Tongue (tissue), 2 donors: ENCODE results near the gene GPC5. TPM values are rescaled to one million over a fixed set of nuclear protein-coding genes. Genes with fewer than 3 reads are reported as not detected.

ENCODE experiments used
- DNase-seq: peaks from one replicate; pipeline ENCODE4 v3.0.0-alpha.2; 2015
- total RNA-seq: library from RNA; depleted of rRNA; stranded (reverse); fragments of >200 nt; gene quantifications from one replicate; pipeline ENCODE4 v1.2.3, GENCODE V29; 2014

The GPC5 gene
- total RNA-seq, 1 donor from 2014 or later: 5.4 TPM

DNA sequence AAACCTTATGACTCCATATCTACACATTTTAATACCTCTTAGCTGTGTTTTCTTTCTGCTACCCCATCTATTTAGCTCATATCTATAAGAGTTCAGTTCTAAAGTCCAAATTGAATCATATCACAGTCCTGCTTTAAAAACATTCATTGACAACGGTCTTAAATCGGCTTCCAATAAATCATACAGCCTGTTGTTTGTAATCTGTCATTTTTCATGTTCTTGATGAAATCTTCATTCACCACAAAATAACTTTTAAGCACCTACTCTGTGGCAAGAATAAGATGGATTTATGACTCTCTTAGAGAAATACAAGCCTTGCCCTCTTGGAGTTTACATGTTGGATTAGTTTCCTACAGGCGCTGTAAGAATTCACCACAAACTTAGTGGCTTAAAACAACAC lies 1377.2 kb downstream of the GPC5 start:
- no peak for DNase-seq

DNA sequence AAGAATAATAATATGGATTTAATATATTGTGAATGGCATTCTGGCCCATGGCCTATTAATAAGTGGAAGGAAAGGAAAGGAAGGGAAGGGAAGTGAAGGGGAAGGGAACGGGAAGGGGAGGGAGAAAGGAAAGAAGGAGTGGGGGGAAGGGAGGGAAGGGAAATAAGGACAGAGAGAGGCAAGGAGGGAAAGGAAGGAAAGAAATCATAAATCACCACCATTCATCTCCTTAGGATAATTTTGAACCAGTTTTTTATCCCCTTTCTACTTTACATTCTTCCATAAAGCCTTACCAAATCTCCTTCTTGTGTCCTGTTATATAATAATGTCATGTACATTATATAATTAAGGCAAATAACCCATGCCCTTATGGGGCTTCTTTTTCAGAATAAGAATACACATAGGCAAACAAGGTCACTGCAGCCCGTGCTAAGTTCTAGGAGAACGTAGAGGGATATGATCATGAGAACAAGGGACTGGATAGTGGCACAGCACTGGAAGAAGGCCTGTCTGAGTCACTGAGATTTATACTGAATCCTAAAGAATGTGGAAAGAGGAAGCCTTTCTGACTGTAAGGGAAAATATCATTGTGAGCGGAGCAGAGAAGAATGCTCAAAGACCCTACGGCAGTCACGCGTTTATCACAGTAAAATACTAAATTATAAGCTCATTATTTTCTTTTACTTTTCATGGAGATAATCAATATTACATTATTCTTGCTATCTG lies 1383.7 kb downstream of the GPC5 start:
- no peak for DNase-seq

DNA sequence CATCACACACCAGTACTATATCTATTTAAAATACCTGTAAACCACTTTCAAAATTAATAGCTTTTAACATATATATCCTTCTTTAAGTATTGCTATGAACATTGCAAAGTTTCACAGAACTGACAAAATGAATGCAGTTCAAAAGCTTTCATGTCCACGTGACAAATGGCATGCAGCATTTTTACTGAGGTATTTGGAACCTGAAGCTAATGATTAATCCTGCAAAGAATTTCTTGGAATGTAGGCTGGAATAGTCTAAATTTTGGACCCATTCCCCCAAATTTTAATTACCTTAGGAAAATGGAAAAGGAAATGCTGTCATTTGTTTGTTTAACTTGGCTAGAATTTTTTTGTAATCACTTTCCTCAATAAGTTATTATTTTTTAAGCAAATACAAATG lies 1404.4 kb downstream of the GPC5 start:
- DNase-seq: no peak

DNA sequence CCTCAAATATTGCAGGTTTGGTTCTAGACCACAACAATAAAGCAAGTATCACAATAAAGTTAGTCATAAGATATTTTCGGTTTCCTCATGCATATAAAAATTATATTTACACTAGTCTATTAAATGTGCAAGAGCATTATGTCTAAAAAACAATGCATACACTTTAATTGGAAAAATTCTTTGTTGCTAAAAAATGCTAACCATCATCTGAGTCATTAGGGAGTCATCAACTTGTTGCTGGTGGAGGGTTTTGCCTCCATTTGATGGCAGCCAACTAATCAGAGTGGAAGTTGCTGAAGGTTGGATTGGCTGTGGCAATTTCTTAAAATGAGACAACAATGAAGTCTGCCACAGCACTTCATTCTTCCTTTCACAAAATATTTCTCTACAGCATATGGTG lies 1405.9 kb downstream of the GPC5 start:
- DNase-seq: no peak

DNA sequence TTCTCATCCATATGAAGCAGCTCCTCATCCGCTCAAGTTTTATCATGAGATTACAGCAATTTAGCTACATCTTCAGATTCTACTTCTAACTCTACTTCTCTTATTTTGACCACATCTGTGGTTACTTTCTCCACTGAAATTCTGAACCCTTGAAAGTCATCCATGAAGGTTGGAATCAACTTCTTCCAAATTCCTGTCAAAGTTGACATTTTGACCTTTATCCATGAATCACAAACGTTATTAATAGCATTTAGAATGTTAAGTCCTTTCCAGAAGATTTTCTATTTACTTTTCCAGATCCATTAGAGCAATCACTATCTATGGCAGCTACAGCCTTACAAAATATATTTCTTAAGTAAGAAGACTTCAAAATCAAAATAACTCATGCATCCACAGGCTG lies 1406.5 kb downstream of the GPC5 start:
- no peak for DNase-seq

DNA sequence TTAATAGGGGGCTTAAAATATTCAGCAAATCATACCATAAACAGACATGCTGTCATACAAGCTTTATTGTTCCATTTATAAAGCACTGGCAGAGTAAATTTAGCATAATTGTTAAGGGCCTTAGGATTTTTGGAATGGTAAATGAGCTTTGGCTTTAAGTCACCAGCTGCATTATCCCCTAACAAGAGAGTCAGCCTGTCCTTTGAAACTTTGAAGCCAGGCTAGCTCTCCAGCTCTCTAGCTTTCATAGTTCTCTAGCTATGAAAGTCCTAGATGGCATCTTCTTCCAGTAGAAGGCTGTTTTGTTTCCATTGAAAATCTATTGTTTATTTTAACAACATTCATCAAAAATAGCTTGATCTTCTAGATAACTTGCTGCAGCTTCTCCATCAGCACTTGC lies 1407.3 kb downstream of the GPC5 start:
- DNase-seq: no peak

DNA sequence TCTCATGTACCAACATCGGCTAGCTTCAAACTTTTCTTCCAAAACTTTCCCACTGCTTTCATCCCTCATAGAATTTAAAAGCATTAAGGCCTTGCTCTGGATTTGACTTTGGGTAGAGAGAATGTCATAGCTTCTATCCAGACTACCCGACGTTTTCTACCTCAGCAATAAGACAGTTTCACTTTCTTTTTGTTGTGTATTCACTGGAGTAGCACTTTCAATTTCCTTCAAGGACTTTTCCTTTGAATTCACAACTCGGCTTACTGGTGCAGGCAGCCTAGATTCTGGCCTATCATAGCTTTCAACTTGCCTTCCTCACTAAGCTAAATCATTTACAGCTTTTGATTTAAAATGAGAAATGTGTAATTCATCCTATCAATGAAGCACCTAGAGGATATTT lies 1407.8 kb downstream of the GPC5 start:
- no peak for DNase-seq

DNA sequence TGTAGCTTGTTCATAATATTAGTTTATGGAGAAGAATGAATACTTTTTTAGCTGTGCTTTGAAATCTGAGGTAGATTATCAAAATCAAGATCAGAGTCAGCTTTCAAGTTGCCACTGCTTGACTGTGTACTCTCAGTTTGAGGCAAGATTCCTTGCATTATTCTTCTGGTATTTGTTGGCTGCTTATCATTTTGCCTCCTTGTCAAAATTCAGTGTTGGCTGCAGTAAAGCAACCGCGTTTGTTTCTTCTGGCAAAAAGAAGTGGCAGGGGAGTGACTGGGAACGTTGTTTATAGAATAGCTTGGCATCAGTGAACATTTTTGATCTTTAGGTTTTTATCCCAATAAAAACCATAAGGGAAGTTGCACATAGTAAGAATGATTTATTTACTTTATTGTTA lies 1408.9 kb downstream of the GPC5 start:
- DNase-seq: peak; percentile 18

DNA sequence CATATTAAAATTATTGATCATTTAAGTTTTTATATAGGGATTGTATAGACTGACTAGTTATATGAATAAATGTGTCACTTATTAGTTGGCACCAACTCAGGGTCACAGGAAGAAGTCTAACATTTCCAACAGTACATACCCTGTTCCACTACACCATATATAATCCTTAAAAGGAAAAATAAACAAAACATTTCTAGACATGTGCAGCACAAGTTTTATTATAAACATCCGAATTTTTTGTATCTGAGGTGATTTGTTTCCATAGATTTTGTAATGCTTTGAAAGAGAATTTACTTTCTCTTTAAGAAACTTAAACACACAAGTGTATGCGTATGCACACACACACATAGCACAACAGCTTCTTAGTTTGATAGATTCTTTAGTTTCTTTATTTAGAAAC lies 1409.5 kb downstream of the GPC5 start:
- DNase-seq: no peak

DNA sequence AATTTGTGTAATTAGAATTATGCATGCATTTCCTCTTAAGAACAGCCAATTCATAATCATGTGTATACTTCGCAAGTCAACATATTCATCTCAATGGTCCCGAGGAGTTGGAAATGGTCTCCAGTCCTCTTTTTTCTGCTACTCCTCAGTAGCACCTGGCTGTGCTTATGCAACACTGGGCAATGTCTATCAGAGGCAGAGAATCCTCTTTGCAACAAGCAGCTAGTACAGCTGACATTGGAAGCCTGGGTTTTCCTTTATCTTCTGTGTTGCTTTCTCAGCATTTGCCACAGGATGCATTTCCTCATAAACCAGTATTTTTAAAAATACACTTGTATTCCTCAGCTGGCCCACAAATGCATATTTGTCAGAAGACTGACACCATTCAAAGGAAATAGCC lies 1422.9 kb downstream of the GPC5 start:
- DNase-seq: no peak

DNA sequence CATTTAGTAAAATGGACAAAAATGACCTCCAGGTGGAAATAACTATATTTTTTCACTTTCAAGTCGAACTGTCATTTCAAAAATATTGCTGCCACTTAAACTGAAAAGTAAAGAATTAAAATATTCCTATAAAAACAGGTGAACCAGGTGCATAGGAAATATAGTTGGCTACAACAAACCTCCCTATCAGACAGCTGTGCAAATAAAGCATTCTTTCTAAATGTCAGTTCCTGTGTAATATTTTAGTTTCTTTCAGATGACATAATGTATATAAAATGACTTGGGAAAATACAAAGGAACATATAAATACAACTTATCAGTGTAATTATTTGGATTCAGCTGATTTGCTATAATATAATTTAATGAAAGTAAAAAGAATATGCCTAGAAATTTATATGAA lies 1424.6 kb downstream of the GPC5 start:
- no peak for DNase-seq

DNA sequence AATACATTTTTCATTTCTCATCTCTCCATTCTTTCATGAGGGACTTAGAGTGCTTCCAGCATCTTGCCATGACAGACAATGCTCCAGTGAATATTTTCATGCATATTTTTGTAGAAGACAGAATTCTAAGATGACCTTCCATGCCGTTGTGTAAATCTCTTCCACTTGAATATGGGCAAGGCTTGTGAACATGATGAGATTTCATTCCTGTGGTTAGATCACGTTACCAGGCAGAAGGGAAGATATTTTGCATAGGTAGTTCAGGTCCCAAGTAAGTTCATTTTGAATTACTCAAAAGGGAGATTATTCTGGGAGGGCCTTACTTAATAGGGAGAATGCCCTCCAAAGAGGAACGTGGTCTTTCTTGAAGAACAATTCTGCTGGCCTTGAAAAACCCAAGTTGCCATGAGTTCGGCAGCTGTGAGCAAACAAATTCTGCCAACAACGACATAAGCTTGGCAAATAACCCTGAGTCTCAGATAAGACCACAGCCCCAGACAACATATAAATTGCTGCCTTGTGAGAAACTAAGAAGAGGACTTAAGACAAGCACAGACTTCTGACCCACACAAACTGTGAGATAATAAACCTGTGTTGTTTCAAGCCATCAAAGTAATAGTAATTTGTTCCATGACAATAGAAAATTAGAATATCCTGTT lies 1427.6 kb downstream of the GPC5 start:
- no peak for DNase-seq

DNA sequence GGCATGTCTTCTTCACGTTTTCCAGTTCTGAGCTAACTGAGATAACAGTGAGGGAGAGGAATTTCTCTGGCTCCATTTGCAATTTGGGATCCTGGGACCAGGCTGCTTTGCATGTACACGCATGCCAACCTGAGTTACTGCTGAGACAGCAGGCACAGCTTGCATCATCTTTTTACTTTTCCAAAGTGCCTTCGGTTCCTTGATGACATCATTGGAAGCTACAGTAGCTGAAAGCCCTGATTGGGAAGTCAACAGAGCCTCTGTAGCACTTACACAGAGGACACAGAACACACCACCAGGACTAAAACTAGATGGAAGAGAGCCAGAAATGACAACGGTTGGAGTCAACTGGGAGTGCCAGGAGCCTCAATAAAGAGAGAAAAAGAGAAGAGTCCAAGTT lies 1429.1 kb downstream of the GPC5 start:
- no peak for DNase-seq

DNA sequence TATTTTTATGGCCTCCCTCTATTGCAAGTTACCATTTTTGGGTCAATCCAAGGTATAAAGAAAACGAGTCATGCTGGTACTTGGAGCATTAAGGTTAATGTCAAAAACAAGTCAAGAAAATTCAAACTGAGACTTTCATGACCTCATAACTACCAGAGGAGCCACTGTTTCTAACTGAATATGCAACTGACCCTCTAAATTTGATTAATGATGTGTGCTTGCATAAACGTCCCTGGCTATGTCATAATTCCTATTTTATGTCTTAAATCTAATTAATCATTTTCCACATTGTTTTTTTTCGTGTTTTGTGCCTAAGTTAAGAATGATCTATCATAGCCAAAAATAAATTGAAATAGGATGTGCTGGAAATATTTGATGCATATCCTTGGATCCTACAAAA lies 1431.5 kb downstream of the GPC5 start:
- DNase-seq: no peak

DNA sequence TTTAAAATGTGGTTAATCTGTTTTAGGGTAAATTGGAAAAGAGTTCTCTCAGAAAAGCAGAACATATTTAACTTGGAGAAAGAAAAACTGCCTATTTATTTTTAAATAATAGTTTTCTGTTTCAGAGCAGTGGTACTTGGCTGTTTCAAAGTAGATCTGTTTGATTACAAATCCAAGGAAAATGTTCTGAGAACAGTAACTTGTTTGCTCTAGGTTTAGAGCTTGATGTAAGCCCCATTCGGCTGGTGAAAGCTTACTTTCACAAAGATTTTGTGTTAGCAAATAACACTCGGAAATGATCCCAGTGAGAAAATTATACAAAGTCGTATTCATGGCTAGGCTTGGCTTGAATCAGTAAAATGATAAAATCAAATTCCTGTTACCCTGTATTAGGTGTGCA lies 1432.4 kb downstream of the GPC5 start:
- peak; percentile 44 for DNase-seq

DNA sequence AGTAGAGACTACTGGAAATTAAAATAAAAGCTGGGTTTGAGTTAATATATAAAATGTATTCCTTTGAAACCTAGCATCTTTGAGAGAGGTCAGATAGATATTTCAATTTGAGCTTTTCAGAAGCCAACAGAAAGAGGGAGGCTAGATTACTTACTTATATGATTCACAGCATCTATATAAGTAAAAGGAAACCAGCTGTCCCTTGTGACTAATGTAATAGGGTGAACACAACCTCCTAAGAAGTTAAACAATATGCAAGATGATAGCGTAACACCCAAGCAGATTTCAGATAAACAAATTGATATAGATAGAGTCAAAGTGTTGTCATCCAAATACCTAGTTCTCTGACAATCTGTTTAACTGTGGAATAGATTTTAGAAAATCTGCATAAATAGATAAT lies 1434.7 kb downstream of the GPC5 start:
- DNase-seq: no peak

DNA sequence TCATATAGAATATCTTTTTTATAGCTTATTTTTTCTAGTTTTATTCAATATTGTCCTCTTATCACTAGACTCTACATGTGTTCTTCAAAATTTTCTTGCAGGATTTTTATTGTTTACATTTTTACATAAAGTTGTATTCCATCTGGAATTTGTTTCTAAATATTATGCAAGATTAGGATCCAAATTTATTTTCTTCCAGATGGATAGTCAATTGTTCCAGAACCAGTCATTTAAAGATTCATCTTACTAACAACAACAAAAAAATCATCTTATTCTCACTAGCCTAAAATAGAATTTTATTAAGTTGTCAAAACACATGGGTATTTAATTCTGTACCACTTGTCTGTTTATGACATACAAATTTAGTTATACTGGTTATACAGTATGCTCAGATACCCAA lies 1437.8 kb downstream of the GPC5 start:
- no peak for DNase-seq

DNA sequence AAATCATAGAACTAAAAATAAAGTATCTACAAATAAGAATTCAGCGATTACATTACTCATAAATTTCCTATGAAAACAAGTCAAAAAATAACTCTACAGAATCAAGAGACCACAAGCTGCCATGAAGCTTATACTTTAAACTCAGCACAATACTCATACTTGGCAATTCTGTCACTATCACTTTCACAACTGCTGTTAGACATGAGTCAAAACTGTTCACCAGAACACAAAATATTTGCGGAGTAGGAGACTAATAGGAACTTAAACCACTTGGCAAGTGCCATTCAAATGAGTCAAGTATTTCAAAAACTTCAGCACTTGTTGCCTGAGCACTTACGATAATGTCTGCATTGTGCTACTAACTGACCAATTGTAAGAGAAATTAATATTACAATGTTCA lies 1440.4 kb downstream of the GPC5 start:
- no peak for DNase-seq

DNA sequence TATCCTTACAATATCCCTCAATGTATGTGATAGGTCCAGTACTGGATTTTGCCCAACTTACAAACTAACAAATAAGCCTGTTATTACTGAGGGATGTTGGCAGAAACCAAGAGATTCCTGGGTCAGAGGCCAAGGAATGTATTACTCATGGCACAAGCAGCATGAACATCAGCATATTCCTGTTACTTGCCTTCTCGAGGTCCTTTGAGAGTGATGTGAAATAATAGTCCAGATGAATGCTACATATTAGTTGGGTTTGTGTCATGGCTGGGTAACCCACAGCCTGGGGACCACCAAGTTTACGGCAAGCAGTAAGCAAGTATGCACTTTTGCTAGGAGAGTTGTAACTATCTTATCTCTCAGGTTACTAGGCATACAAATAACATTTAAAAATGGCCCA lies 1443.7 kb downstream of the GPC5 start:
- DNase-seq: no peak

DNA sequence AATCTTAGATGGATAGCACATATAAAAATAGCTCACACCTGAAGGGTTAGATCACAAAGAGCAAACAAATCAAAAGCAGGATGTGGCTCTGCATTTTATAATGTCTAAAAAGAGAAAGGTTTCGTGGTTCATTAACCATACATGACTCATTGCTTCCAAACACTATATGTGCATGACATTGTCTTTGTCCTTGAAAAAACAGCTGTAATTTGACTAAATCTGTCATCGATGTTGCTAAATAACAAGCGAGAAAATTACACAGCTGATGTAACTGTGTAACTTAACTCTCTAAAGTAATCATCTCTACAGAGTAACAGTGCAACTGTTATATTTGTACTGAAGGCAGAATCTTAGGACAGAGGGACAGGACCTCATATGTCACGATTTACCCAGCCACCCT lies 1445.1 kb downstream of the GPC5 start:
- peak; percentile 48 for DNase-seq

DNA sequence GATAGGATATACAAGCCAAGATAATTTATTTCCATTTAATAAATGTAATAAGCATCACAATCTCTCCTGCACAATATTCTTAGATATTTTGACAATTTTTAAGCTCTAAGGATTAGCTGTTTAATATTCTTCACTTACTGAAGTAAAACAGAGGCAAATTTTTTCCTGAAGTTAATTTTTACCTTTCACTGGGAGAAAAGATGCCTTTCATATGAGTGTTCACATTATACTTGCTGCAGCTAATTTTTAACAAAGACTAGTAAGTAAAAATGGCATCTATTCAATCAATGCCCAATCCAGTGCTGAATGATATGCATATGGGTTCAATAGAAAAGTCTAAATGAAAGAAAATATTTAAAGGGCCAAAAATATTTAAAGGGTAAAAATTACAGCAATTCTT lies 1451.0 kb downstream of the GPC5 start:
- no peak for DNase-seq

DNA sequence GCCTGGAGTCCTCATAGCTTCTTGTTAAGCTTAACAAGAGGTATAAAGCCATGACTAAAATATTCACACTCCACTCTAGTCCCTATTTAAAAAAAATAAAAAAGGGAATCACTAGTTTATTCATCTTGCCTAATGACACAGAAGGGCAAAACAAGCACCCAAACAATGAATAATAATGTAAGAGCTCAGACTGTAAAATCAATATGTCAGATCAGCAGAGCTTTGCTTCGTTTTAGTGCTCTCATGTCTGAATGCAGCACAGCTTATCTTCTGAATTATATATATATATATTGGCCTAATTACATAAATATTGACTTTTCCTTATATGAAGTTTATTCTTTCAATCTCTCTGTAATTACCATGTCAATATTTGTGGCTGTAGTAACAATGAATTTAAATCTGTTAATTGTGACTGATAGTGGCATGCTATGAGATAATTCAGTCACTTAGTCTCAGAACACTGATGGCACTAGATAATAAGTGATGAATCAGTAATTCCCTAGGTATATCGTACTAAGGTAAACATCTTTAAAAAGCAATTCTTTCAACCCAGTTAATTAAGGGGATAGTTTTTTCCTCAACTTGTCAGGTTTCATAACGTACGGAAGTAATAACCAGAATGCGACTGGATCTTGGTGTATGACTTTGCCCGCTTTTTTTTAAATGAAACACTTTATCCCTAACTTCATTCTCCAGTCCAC lies 1466.3 kb downstream of the GPC5 start:
- DNase-seq: no peak

DNA sequence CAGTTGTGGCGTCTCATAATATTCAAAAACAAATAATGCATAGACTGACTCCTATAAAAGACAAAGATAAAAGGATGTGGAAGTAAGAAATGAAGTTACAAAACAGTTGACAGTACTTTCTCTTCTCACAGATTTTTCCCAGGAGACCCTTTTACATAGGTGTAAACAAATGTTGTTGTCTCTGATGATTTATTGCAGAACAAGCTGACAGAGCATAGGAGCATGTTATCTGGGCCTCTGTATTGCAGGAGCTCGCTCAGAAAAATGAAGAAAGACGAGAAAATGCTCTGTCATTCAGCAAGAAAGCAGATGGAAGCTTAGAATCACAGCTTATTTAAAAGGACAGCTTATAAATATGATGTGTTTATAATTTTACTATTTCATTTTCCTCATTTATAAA lies 1474.6 kb downstream of the GPC5 start:
- peak; percentile 0 for DNase-seq

DNA sequence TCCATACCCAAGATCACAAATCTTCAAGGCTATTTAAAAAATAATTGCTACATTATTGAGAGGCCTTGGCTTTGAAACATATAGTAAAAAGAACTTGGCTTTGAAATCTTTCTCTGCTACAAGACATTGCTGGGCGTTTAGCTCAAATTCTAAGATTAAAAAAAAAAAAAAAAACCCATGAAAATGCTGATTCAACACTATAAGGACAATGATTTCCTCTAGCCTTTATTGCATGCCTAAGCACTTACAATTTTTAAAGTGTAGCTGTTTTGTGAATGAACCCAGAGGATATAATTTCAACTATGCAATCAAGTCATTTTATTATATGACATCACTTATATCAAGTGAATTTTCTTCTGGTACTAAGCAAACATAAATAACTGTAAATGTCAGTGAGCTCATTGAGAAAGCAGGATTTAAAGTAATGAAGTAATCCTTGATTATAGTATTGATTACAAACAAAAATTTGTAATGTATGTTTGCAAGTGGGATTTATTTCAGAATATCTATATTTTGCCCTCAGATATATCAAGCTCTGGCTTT lies 1488.2 kb downstream of the GPC5 start:
- DNase-seq: no peak
